IgD-negative memory B cell (primary cell): Measurements from ENCODE around the gene LIX1L. TPM values are rescaled to one million over a fixed set of nuclear protein-coding genes. Genes with fewer than 3 reads are reported as not detected.

Experiments
- H3K27ac Mint-ChIP-seq, 3 donors: one replicate each; pipeline ENCODE4 v1.8.0; 2020 to 2022; ENCODE audit warnings: mild to moderate bottlenecking in 3 of 3, mixed read lengths in 3 of 3, moderate library complexity in 1 of 3
- H3K27me3 Mint-ChIP-seq: one replicate; pipeline ENCODE4 v1.8.0; 2021; ENCODE audit warnings: mixed read lengths
- H3K36me3 Mint-ChIP-seq: one replicate; pipeline ENCODE4 v1.8.0; 2020; ENCODE audit warnings: mild to moderate bottlenecking, mixed read lengths
- H3K4me1 Mint-ChIP-seq, 3 donors: one replicate each; pipeline ENCODE4 v1.8.0; 2020 to 2022; ENCODE audit warnings: mixed read lengths in 3 of 3, mild to moderate bottlenecking in 1 of 3
- H3K4me3 Mint-ChIP-seq, 4 donors: one replicate each; pipeline ENCODE4 v1.8.0; 2020 to 2022; ENCODE audit warnings: mild to moderate bottlenecking in 4 of 4, mixed read lengths in 4 of 4, moderate library complexity in 3 of 4
- H3K9me3 Mint-ChIP-seq, 3 donors: one replicate each; pipeline ENCODE4 v1.8.0; 2020 to 2021; ENCODE audit warnings: mixed read lengths in 3 of 3, mild to moderate bottlenecking in 1 of 3
- polyA plus RNA-seq: library from polyadenylated mRNA; unstranded; fragments of 300-500 nt; fragmentation: Illumina TruSeq; gene quantifications from one replicate; pipeline ENCODE4 v1.2.3, GENCODE V29; 2021

The LIX1L gene
- polyA plus RNA-seq, 1 donor from 2014 or later = 12.8 TPM

GRCh38 chr1:145979746-145980456 lies 22.1 kb upstream of the LIX1L start:
- Mint-ChIP-seq H3K4me1 (peaks cover 20 to 31% (median 21%) of the 10 kb centered on the region in 3 donors), H3K4me3 (no peak overlapping the region), H3K36me3 (no peaks in the 10 kb centered on the region)

GRCh38 chr1:145978854-145979745 lies 21.3 kb upstream of the LIX1L start:
- H3K9me3 Mint-ChIP-seq = no peaks in the 10 kb centered on the region
- H3K4me3 Mint-ChIP-seq = no peak overlapping the region
- no peaks in the 10 kb centered on the region for H3K36me3 Mint-ChIP-seq
- H3K4me1 Mint-ChIP-seq = peaks cover 13 to 25% (median 15%) of the 10 kb centered on the region in 3 donors
- no peaks in the 10 kb centered on the region for H3K27me3 Mint-ChIP-seq
- no peak overlapping the region for H3K27ac Mint-ChIP-seq

More at GRCh38 chr1:145979746-145980456, 22.1 kb upstream of the LIX1L start:
- no peaks in the 10 kb centered on the region for H3K27me3 Mint-ChIP-seq
- no peak overlapping the region for H3K27ac Mint-ChIP-seq
- H3K9me3 Mint-ChIP-seq = no peaks in the 10 kb centered on the region

GRCh38 chr1:145978471-145978853 lies 20.6 kb upstream of the LIX1L start:
- Mint-ChIP-seq H3K4me3 (no peak overlapping the region), H3K27me3 (no peaks in the 10 kb centered on the region), H3K4me1 (peaks cover 7 to 20% (median 10%) of the 10 kb centered on the region in 3 donors), H3K9me3 (no peaks in the 10 kb centered on the region), H3K27ac (no peak overlapping the region), H3K36me3 (no peaks in the 10 kb centered on the region)

GRCh38 chr1:145977486-145978470 lies 20.0 kb upstream of the LIX1L start:
- no peak overlapping the region for H3K27ac Mint-ChIP-seq
- no peaks in the 10 kb centered on the region for H3K36me3 Mint-ChIP-seq
- no peak overlapping the region for H3K4me3 Mint-ChIP-seq
- H3K9me3 Mint-ChIP-seq = no peaks in the 10 kb centered on the region
- H3K27me3 Mint-ChIP-seq = no peaks in the 10 kb centered on the region
- peaks cover 0 to 16% (median 6%) of the 10 kb centered on the region in 3 donors for H3K4me1 Mint-ChIP-seq

GRCh38 chr1:145977016-145977415 lies 19.2 kb upstream of the LIX1L start:
- peak overlapping the region in 1 of 3 donors; percentile 37 for H3K27ac Mint-ChIP-seq
- H3K9me3 Mint-ChIP-seq = no peaks in the 10 kb centered on the region
- peak overlapping the region in 1 of 4 donors; percentile 34 for H3K4me3 Mint-ChIP-seq
- no peaks in the 10 kb centered on the region for H3K36me3 Mint-ChIP-seq
- no peaks in the 10 kb centered on the region for H3K27me3 Mint-ChIP-seq
- peaks cover 0 to 10% (median 4%) of the 10 kb centered on the region in 3 donors for H3K4me1 Mint-ChIP-seq

- H3K4me3 Mint-ChIP-seq = peak overlapping the region in 1 of 4 donors; percentile 55
- no peaks in the 10 kb centered on the region for H3K36me3 Mint-ChIP-seq
- H3K27ac Mint-ChIP-seq = no peak overlapping the region
- H3K27me3 Mint-ChIP-seq = no peaks in the 10 kb centered on the region
- H3K9me3 Mint-ChIP-seq = no peaks in the 10 kb centered on the region
- peaks cover 0 to 4% (median 3%) of the 10 kb centered on the region in 3 donors for H3K4me1 Mint-ChIP-seq
These were observed 17.4 kb upstream of the LIX1L start for GRCh38 chr1:145975216-145975615.

GRCh38 chr1:145974721-145975120 lies 16.9 kb upstream of the LIX1L start:
- Mint-ChIP-seq H3K27me3 (no peaks in the 10 kb centered on the region), H3K4me3 (no peak overlapping the region), H3K36me3 (no peaks in the 10 kb centered on the region), H3K9me3 (no peaks in the 10 kb centered on the region), H3K27ac (no peak overlapping the region), H3K4me1 (peaks cover 0 to 6% (median 3%) of the 10 kb centered on the region in 3 donors)

- Mint-ChIP-seq H3K4me3 (no peak overlapping the region), H3K27me3 (no peaks in the 10 kb centered on the region), H3K36me3 (no peaks in the 10 kb centered on the region), H3K9me3 (peaks cover 0 to under 1% (median 0%) of the 10 kb centered on the region in 3 donors), H3K4me1 (peaks cover 5 to 8% (median 5%) of the 10 kb centered on the region in 3 donors), H3K27ac (no peak overlapping the region)
These were observed 14.8 kb upstream of the LIX1L start for GRCh38 chr1:145972580-145972979.

GRCh38 chr1:145967288-145967687 lies 9.5 kb upstream of the LIX1L start:
- Mint-ChIP-seq H3K9me3 (peaks cover 0 to 2% (median 0%) of the 10 kb centered on the region in 3 donors), H3K36me3 (no peaks in the 10 kb centered on the region), H3K4me3 (peak overlapping the region in 2 of 4 donors; percentile 9 to 11), H3K27ac (no peak overlapping the region), H3K27me3 (peaks cover 1% of the 10 kb centered on the region), H3K4me1 (peaks cover 23 to 32% (median 30%) of the 10 kb centered on the region in 3 donors)

GRCh38 chr1:145965119-145965744 lies 7.4 kb upstream of the LIX1L start:
- Mint-ChIP-seq H3K27ac (peak overlapping the region; percentile 91 to 98 (median 97)), H3K27me3 (peaks cover 1% of the 10 kb centered on the region), H3K4me3 (peak overlapping the region; percentile 96 to 99 (median 98)), H3K4me1 (peaks cover 26 to 37% (median 32%) of the 10 kb centered on the region in 3 donors), H3K9me3 (peaks cover 0 to 2% (median 0%) of the 10 kb centered on the region in 3 donors), H3K36me3 (no peaks in the 10 kb centered on the region)

- H3K9me3 Mint-ChIP-seq = peaks cover 0 to 2% (median 0%) of the 10 kb centered on the region in 3 donors
These were observed 6.7 kb upstream of the LIX1L start, which contains the start of the genes ANKRD34A and POLR3GL for GRCh38 chr1:145964328-145965118. TSS of gene ANKRD34A (minus strand) at chr1:145964575. CDS start at chr1:145961759, 2,816 bp downstream. TSS of gene POLR3GL (plus strand) at chr1:145964690. CDS start at chr1:145974866, 10,176 bp downstream.

GRCh38 chr1:145963265-145964019 lies 5.6 kb upstream of the LIX1L start:
- Mint-ChIP-seq H3K36me3 (no peaks in the 10 kb centered on the region), H3K9me3 (peaks cover 0 to 2% (median 0%) of the 10 kb centered on the region in 3 donors), H3K27me3 (peaks cover 1% of the 10 kb centered on the region), H3K4me1 (peaks cover 36 to 49% (median 45%) of the 10 kb centered on the region in 3 donors), H3K27ac (peak overlapping the region; percentile 91 to 98 (median 97)), H3K4me3 (peak overlapping the region; percentile 96 to 99 (median 98))

More at GRCh38 chr1:145964328-145965118, 6.7 kb upstream of the LIX1L start, which contains the start of the genes ANKRD34A and POLR3GL:
- Mint-ChIP-seq H3K4me1 (peaks cover 32 to 41% (median 36%) of the 10 kb centered on the region in 3 donors), H3K4me3 (peak within 1 kb of the TSS; percentile 96 to 99 (median 98)), H3K27ac (peak within 1 kb of the TSS; percentile 91 to 98 (median 97)), H3K36me3 (no peaks in the 10 kb centered on the region), H3K27me3 (peaks cover 1% of the 10 kb centered on the region)
